ENCODE results near the gene RIPPLY3.
"Not testable (repeated sequence)": the region's sequence is repeated elsewhere in the genome, so short reads cannot be mapped to it uniquely, and the experiment has no call there.

RIPPLY3 gene

GRCh38 chr21:36981977-36982700 lies 24.4 kb upstream of the RIPPLY3 start:
- DNase-seq = no peak

- no peak for DNase-seq
These were observed 20.5 kb upstream of the RIPPLY3 start for GRCh38 chr21:36985751-36986594.

- no peak for DNase-seq
These were observed 18.7 kb upstream of the RIPPLY3 start for GRCh38 chr21:36987845-36988244.

- no peak for DNase-seq
These were observed 18.0 kb upstream of the RIPPLY3 start for GRCh38 chr21:36988536-36988935.

- DNase-seq = not testable (repeated sequence)
These were observed 17.3 kb upstream of the RIPPLY3 start for GRCh38 chr21:36989199-36989698.

GRCh38 chr21:36989699-36990507 lies 16.6 kb upstream of the RIPPLY3 start:
- DNase-seq = peak; percentile 72

- DNase-seq = no peak
These were observed 15.8 kb upstream of the RIPPLY3 start for GRCh38 chr21:36990508-36991205.

- DNase-seq = no peak
These were observed 13.8 kb upstream of the RIPPLY3 start for GRCh38 chr21:36992671-36993070.

GRCh38 chr21:36994501-36995158 lies 11.9 kb upstream of the RIPPLY3 start:
- no peak for DNase-seq

- not testable (repeated sequence) for DNase-seq
These were observed 11.2 kb upstream of the RIPPLY3 start for GRCh38 chr21:36995285-36995684.

GRCh38 chr21:36999131-36999898 lies 7.2 kb upstream of the RIPPLY3 start:
- no peak for DNase-seq

GRCh38 chr21:37000381-37000780 lies 6.1 kb upstream of the RIPPLY3 start:
- no peak for DNase-seq

- no peak for DNase-seq
These were observed 5.1 kb upstream of the RIPPLY3 start for GRCh38 chr21:37001441-37001840.

- not testable (repeated sequence) for DNase-seq
These were observed 3.7 kb upstream of the RIPPLY3 start for GRCh38 chr21:37002851-37003250.

GRCh38 chr21:37003917-37004316 lies 2.6 kb upstream of the RIPPLY3 start:
- DNase-seq = not testable (repeated sequence)

- DNase-seq = no peak
These were observed 685 bp upstream of the RIPPLY3 start for GRCh38 chr21:37005548-37006485.

GRCh38 chr21:37008724-37009123 lies 2.2 kb downstream of the RIPPLY3 start:
- DNase-seq = no peak

- DNase-seq = peak; percentile 77
These were observed 3.3 kb downstream of the RIPPLY3 start for GRCh38 chr21:37009740-37010341.

GRCh38 chr21:37017951-37018679 lies 11.6 kb downstream of the RIPPLY3 start:
- DNase-seq = no peak
